Fibroblast of lung (primary cell): ENCODE data around the gene RBM23.

Experiments used
- CTCF ChIP-seq, 2 donors: IDR thresholded peaks in 1 of 2; conservative IDR thresholded peaks in 1 of 2; 1 replicate in 1 of 2; 2 replicates in 1 of 2; pipeline ENCODE4 v1.5.1; 2011 to 2012; ENCODE audit warnings: low read length in 2 of 2, control low read depth in 1 of 2, inconsistent platforms in 1 of 2, low read depth in 1 of 2, mild to moderate bottlenecking in 1 of 2
- EZH2 ChIP-seq: IDR thresholded peaks from 2 replicates; pipeline ENCODE4 v1.5.1; 2012; ENCODE audit warnings: low read length, control low read depth, mild to moderate bottlenecking; ENCODE audit errors: missing control alignments

- no peak for TF ChIP-seq CTCF (conservative IDR thresholded peaks at IDR 0.05 in 1 of 2, IDR thresholded peaks at IDR 0.05 in 1 of 2; ENCODE audit: low read depth in 1 of 2, low read length in 2 of 2)
- TF ChIP-seq EZH2: no peak
These were observed 17.1 kb downstream of the RBM23 start for GRCh38 chr14:22901799-22902198.
